HEK293 (cell line): ENCODE data around the gene ABCB10.

Source experiments
- CTCF ChIA-PET: fragments of 350-600 bp; formaldehyde crosslinking; extraction: SDS; loops from one replicate; lab custom pipeline; 2021; ENCODE audit warnings: antibody characterized with exemption; lab: Yijun Ruan, JAX
- POLR2A ChIA-PET: fragments of 300-600 bp; formaldehyde crosslinking; extraction: SDS; loops from one replicate; lab custom pipeline; 2020; ENCODE audit warnings: antibody characterized with exemption, inconsistent platforms; lab: Yijun Ruan, JAX
- H3K27ac ChIP-seq: fragments of 200-500 bp; sonication (Bioruptor generic); 2 replicates; pipeline ENCODE4 v1.5.1; 2014; ENCODE audit warnings: low read depth, low read length, control low read depth, inconsistent platforms; ENCODE audit errors: extremely low read depth
- H3K36me3 ChIP-seq, 2 experiments: fragments of 200-500 bp in 1 of 2; sonication (Bioruptor generic) in 1 of 2; 1 replicate in 1 of 2; 2 replicates in 1 of 2; pipeline ENCODE4 v1.5.1; 2014 to 2017; ENCODE audit warnings: inconsistent platforms in 2 of 2, low read length in 2 of 2; ENCODE audit not compliant: control insufficient read depth in 2 of 2, insufficient read depth in 1 of 2
- H3K4me1 ChIP-seq: fragments of 200-500 bp; sonication (Bioruptor generic); 2 replicates; pipeline ENCODE4 v1.5.1; 2014; ENCODE audit warnings: mild to moderate bottlenecking, low read length, inconsistent platforms; ENCODE audit not compliant: control insufficient read depth, insufficient read depth
- H3K4me3 ChIP-seq: 2 replicates; pipeline ENCODE4 v1.5.1; 2011; ENCODE audit warnings: low read depth, mild to moderate bottlenecking, control low read depth, low read length, moderate library complexity
- H3K9me3 ChIP-seq: fragments of 200-500 bp; sonication (Bioruptor generic); 2 replicates; pipeline ENCODE4 v1.5.1; 2014; ENCODE audit warnings: low read depth, low read length, inconsistent platforms; ENCODE audit not compliant: control insufficient read depth, insufficient read depth
- AEBP2 ChIP-seq: fragments of 450-650 bp; formaldehyde crosslinking; IDR thresholded peaks from 2 replicates; pipeline ENCODE4 v1.5.1; 2016; ENCODE audit warnings: missing biosample characterization, missing genetic modification characterization, borderline replicate concordance
- BCL6B ChIP-seq: fragments of 450-650 bp; formaldehyde crosslinking; IDR thresholded peaks from 2 replicates; pipeline ENCODE4 v1.5.1; 2017; ENCODE audit warnings: missing biosample characterization, missing genetic modification characterization
- ELK4 ChIP-seq: IDR thresholded peaks from 2 replicates; pipeline ENCODE4 v1.6.1; 2011; ENCODE audit warnings: mild to moderate bottlenecking, low read depth, low read length, borderline replicate concordance
- PRDM6 ChIP-seq: fragments of 450-650 bp; formaldehyde crosslinking; IDR thresholded peaks from 2 replicates; pipeline ENCODE4 v1.5.1; 2017; ENCODE audit warnings: missing biosample characterization, missing genetic modification characterization
- SCRT2 ChIP-seq: fragments of 450-650 bp; formaldehyde crosslinking; IDR thresholded peaks from 2 replicates; pipeline ENCODE4 v1.5.1; 2016; ENCODE audit warnings: missing biosample characterization, missing genetic modification characterization
- ZNF223 ChIP-seq: fragments of 450-650 bp; formaldehyde crosslinking; IDR thresholded peaks from 2 replicates; pipeline ENCODE4 v1.5.1; 2016; ENCODE audit warnings: missing biosample characterization, missing genetic modification characterization
- ZNF423 ChIP-seq: fragments of 450-650 bp; formaldehyde crosslinking; IDR thresholded peaks from 2 replicates; pipeline ENCODE4 v1.5.1; 2016; ENCODE audit warnings: missing biosample characterization, missing genetic modification characterization
- ZNF449 ChIP-seq: fragments of 450-650 bp; formaldehyde crosslinking; IDR thresholded peaks from 2 replicates; pipeline ENCODE4 v1.5.1; 2017; ENCODE audit warnings: missing biosample characterization, mild to moderate bottlenecking, missing genetic modification characterization, moderate library complexity
- ZNF529 ChIP-seq: fragments of 450-650 bp; formaldehyde crosslinking; IDR thresholded peaks from 2 replicates; pipeline ENCODE4 v1.5.1; 2017; ENCODE audit warnings: missing genetic modification characterization, missing biosample characterization; ENCODE audit not compliant: insufficient replicate concordance
- ZNF548 ChIP-seq: fragments of 450-650 bp; formaldehyde crosslinking; IDR thresholded peaks from 2 replicates; pipeline ENCODE4 v1.5.1; 2016; ENCODE audit warnings: missing biosample characterization, missing genetic modification characterization
- ZNF660 ChIP-seq: fragments of 450-650 bp; IDR thresholded peaks from 2 replicates; pipeline ENCODE4 v1.5.1; 2018; ENCODE audit warnings: missing biosample characterization, mild to moderate bottlenecking, missing genetic modification characterization
- ZNF664 ChIP-seq: fragments of 450-650 bp; formaldehyde crosslinking; IDR thresholded peaks from 2 replicates; pipeline ENCODE4 v1.5.1; 2016; ENCODE audit warnings: missing biosample characterization, missing genetic modification characterization
- ZNF76 ChIP-seq: fragments of 450-650 bp; formaldehyde crosslinking; IDR thresholded peaks from 2 replicates; pipeline ENCODE4; 2016; ENCODE audit warnings: low read depth, missing biosample characterization, missing genetic modification characterization, borderline replicate concordance
- ZNF768 ChIP-seq: fragments of 450-650 bp; formaldehyde crosslinking; IDR thresholded peaks from 2 replicates; pipeline ENCODE4 v1.5.1; 2018; ENCODE audit warnings: missing biosample characterization, mild to moderate bottlenecking, missing genetic modification characterization

Gene ABCB10

GRCh38 chr1:229531326-229531725 is 27.2 kb downstream of the ABCB10 start:
- no peaks in the 10 kb centered on the region for H3K9me3 ChIP-seq
- H3K4me3 ChIP-seq: no peak overlapping the region
- ChIA-PET CTCF (interaction anchor here (1.0 to 2.4 kb wide), 2 partner anchors 16 to 19 kb away, joined by 3 to 7 read pairs; no protein-coding TSS in a partner anchor), POLR2A (interaction anchor here (0.6 to 0.7 kb wide), 2 partner anchors 24 to 674 kb away, joined by 3 to 6 read pairs; no protein-coding TSS in a partner anchor)
- no peak overlapping the region for H3K27ac ChIP-seq
- TF ChIP-seq ZNF76 (tag by site-specific recombination) (no peak), ZNF548 (no peak), ZNF223 (tag by site-specific recombination) (no peak), PRDM6 (tag by site-specific recombination) (no peak)
- peaks cover 50 to 81% of the 10 kb centered on the region in 2 experiments for H3K36me3 ChIP-seq
- H3K4me1 ChIP-seq: no peaks in the 10 kb centered on the region

GRCh38 chr1:229529639-229530038 is 28.9 kb downstream of the ABCB10 start:
- no peak overlapping the region for H3K27ac ChIP-seq
- H3K9me3 ChIP-seq: no peaks in the 10 kb centered on the region
- TF ChIP-seq SCRT2 (tag by site-specific recombination) (no peak), BCL6B (tag by site-specific recombination) (no peak), ZNF223 (tag by site-specific recombination) (no peak), AEBP2 (tag by site-specific recombination) (no peak)
- TF ChIP-seq, all 188 proteins: peak for 0
- H3K36me3 ChIP-seq: peaks cover 56 to 84% of the 10 kb centered on the region in 2 experiments
- H3K4me1 ChIP-seq: no peaks in the 10 kb centered on the region
- POLR2A ChIA-PET: interaction anchor here (0.7 kb wide), 1 partner anchor 29 kb away, joined by 3 read pairs; the partner anchor contains the start of gene ABCB10
- H3K4me3 ChIP-seq: no peak overlapping the region
- CTCF ChIA-PET: interaction anchor here (0.6 to 2.4 kb wide), 3 partner anchors 14 to 158 kb away, joined by 3 to 7 read pairs (median 7); no protein-coding TSS in a partner anchor

- ChIA-PET POLR2A (interaction anchor here (0.7 to 2.2 kb wide), 2 partner anchors 18 to 63 kb away, joined by 4 to 5 read pairs; partner anchors contain the start of gene NUP133), CTCF (interaction anchor here (1.7 to 3.0 kb wide), 3 partner anchors 10 to 271 kb away, joined by 4 to 26 read pairs (median 4); partner anchors contain the start of gene ABCB10)
- no peak overlapping the region for H3K27ac ChIP-seq
- no peaks in the 10 kb centered on the region for H3K9me3 ChIP-seq
- no peak overlapping the region for H3K4me3 ChIP-seq
- no peaks in the 10 kb centered on the region for H3K4me1 ChIP-seq
- peaks cover 48 to 86% of the 10 kb centered on the region in 2 experiments for H3K36me3 ChIP-seq
- TF ChIP-seq ZNF660 (tag by site-specific recombination): no peak
- TF ChIP-seq ZNF664 (tag by site-specific recombination): peak; percentile 16; the same call in 1 of the 2 replicates
Measured at GRCh38 chr1:229526695-229527094, 31.8 kb downstream of the ABCB10 start.

- H3K27ac ChIP-seq: no peak overlapping the region
- CTCF ChIA-PET: interaction anchor here (0.6 kb wide), 1 partner anchor 25 kb away, joined by 5 read pairs; no protein-coding TSS in a partner anchor
- no peak overlapping the region for H3K4me3 ChIP-seq
- H3K4me1 ChIP-seq: no peaks in the 10 kb centered on the region
- POLR2A ChIA-PET: no interaction called here
- H3K9me3 ChIP-seq: no peaks in the 10 kb centered on the region
- no peak for TF ChIP-seq ZNF529 (tag by site-specific recombination)
- no peak for TF ChIP-seq ZNF449 (tag by site-specific recombination)
- no peak for TF ChIP-seq ELK4
- TF ChIP-seq ZNF423 (tag by site-specific recombination): no peak
- TF ChIP-seq ZNF768 (tag by site-specific recombination): no peak
- TF ChIP-seq, all 188 proteins: peak for 0
- H3K36me3 ChIP-seq: peaks cover 56 to 70% of the 10 kb centered on the region in 2 experiments
Measured at GRCh38 chr1:229523052-229523451, 35.5 kb downstream of the ABCB10 start.
